Karpas-422 (cell line): ENCODE data around the gene TMEM81. TPM values are rescaled to one million over a fixed set of nuclear protein-coding genes. Genes with fewer than 3 reads are reported as not detected.

Experiments used
- DNase-seq: peaks from one replicate; pipeline ENCODE4 v3.0.0-alpha.2; 2015
- H2AFZ ChIP-seq: fragments of 200-600 bp; sonication (generic); 2 replicates; pipeline ENCODE4 v1.6.1; 2014; ENCODE audit warnings: antibody characterized with exemption, low read length, mixed read lengths
- H3K27ac ChIP-seq: fragments of 200-600 bp; sonication (generic); 2 replicates; pipeline ENCODE4 v1.5.1; 2014; ENCODE audit warnings: mild to moderate bottlenecking, low read length, moderate library complexity
- H3K27me3 ChIP-seq: fragments of 200-600 bp; sonication (generic); 2 replicates; pipeline ENCODE4 v1.6.1; 2014; ENCODE audit warnings: low read length, mixed read lengths
- H3K36me3 ChIP-seq: fragments of 200-600 bp; sonication (generic); 2 replicates; pipeline ENCODE4 v1.6.1; 2014; ENCODE audit warnings: low read length, mixed read lengths; ENCODE audit not compliant: insufficient read depth
- H3K4me1 ChIP-seq: fragments of 200-600 bp; sonication (generic); 2 replicates; pipeline ENCODE4 v1.6.1; 2014; ENCODE audit warnings: mild to moderate bottlenecking, low read length, mixed read lengths
- H3K4me2 ChIP-seq: fragments of 200-600 bp; sonication (generic); 2 replicates; pipeline ENCODE4 v1.6.1; 2014; ENCODE audit warnings: low read length, low read depth, mild to moderate bottlenecking; ENCODE audit not compliant: poor library complexity, severe bottlenecking
- H3K4me3 ChIP-seq: fragments of 200-600 bp; sonication (generic); 2 replicates; pipeline ENCODE4 v1.5.1; 2014; ENCODE audit warnings: mild to moderate bottlenecking, antibody characterized with exemption, low read length, mixed read lengths
- H3K79me2 ChIP-seq: fragments of 200-600 bp; sonication (generic); 2 replicates; pipeline ENCODE4 v1.6.1; 2014; ENCODE audit warnings: mild to moderate bottlenecking, low read length, mixed read lengths
- H3K9ac ChIP-seq: fragments of 200-600 bp; sonication (generic); 2 replicates; pipeline ENCODE4 v1.6.0; 2014; ENCODE audit warnings: low read length
- H3K9me2 ChIP-seq: fragments of 200-600 bp; sonication (generic), shearing (Covaris generic); replicated peaks from 2 replicates; pipeline ENCODE4 v1.6.0; 2014; ENCODE audit warnings: mild to moderate bottlenecking, low read length, moderate library complexity; ENCODE audit not compliant: insufficient read depth
- H3K9me3 ChIP-seq: fragments of 300-700, 200-600 bp; sonication (generic); 2 replicates; pipeline ENCODE4 v1.6.1; 2014; ENCODE audit warnings: low read length, mixed read lengths
- H4K20me1 ChIP-seq: fragments of 200-600 bp; sonication (generic); 2 replicates; pipeline ENCODE4 v1.6.1; 2014; ENCODE audit warnings: mild to moderate bottlenecking, antibody characterized with exemption, low read length, low read depth; ENCODE audit not compliant: insufficient read depth
- total RNA-seq: library from RNA; depleted of rRNA; stranded (reverse); fragments of >200 nt; shearing (Covaris generic); gene quantifications from 2 replicates; pipeline ENCODE4 v1.2.3, GENCODE V29; 2014; ENCODE audit warnings: low replicate concordance

The TMEM81 gene
- total RNA-seq, 1 experiment from 2014 or later = 1.7 TPM

DNA sequence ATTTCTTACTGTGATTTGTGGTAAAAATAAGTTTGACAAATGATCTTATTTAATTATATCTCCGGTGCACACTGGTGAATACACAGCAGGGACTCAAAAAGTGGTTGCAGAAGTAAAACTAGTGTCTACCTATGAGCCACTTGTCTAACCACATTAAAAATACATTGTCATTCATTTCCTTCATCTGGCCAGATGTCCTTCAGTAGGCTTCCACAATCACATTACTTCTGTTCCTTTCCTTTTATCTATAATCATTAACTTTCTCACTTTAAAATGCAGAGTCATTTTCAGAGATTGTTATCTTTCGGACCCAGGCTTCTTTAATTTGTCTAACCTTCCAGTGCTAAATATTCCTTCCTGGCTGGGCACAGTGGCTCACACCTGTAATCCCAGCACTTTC lies 34.5 kb upstream of the TMEM81 start:
- Histone ChIP-seq H3K27me3 (no peaks in the 10 kb centered on the region), H3K4me1 (peaks cover 29% of the 10 kb centered on the region), H4K20me1 (peaks cover 15% of the 10 kb centered on the region; the same call in 1 of the 2 replicates), H3K79me2 (peaks cover 70% of the 10 kb centered on the region), H3K9ac (no peak overlapping the region), H3K27ac (no peak overlapping the region), H3K9me2 (no peaks in the 10 kb centered on the region), H3K9me3 (no peaks in the 10 kb centered on the region), H3K4me2 (peak overlapping the region; percentile 93), H3K4me3 (no peak overlapping the region), H2AFZ (no peak overlapping the region), H3K36me3 (peaks cover 26% of the 10 kb centered on the region; the same call in 1 of the 2 replicates)
- no peak for DNase-seq

DNA sequence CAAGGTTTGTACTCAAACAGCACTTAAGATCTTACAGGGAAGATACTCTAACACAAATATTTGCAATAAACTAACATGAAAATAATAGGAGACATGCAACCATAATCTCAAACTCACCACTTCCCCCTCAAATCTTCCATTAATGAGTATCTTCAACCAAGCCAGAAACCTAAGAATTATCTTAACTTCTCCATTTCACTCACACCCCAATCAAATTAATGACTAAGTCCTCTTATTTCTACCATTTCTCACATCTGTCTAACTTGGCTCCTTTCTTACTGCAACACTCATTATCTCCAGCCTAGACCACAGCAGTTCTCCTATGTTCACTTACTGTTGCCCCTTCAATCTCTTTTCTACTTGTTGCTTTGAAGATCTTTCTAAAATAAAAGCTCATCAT lies 27.1 kb upstream of the TMEM81 start:
- no peak for DNase-seq
- no peaks in the 10 kb centered on the region for H4K20me1 ChIP-seq
- H3K27ac ChIP-seq = peak overlapping the region; percentile 65
- H3K4me1 ChIP-seq = peaks cover 36% of the 10 kb centered on the region
- H2AFZ ChIP-seq = no peak overlapping the region
- H3K9ac ChIP-seq = no peak overlapping the region
- H3K9me3 ChIP-seq = no peaks in the 10 kb centered on the region
- peaks cover 54% of the 10 kb centered on the region for H3K36me3 ChIP-seq
- H3K9me2 ChIP-seq = no peaks in the 10 kb centered on the region
- H3K4me2 ChIP-seq = no peak overlapping the region
- no peaks in the 10 kb centered on the region for H3K27me3 ChIP-seq
- no peak overlapping the region for H3K4me3 ChIP-seq
- peaks cover 76% of the 10 kb centered on the region for H3K79me2 ChIP-seq

- H3K4me1 ChIP-seq = peaks cover 36% of the 10 kb centered on the region
- H3K79me2 ChIP-seq = peaks cover 76% of the 10 kb centered on the region
- H3K9ac ChIP-seq = peak overlapping the region; percentile 31; the same call in 1 of the 2 replicates
- H4K20me1 ChIP-seq = no peaks in the 10 kb centered on the region
- H3K9me2 ChIP-seq = no peaks in the 10 kb centered on the region
- no peak for DNase-seq
- H3K4me3 ChIP-seq = peak overlapping the region; percentile 6; the same call in 1 of the 2 replicates
- H3K36me3 ChIP-seq = peaks cover 56% of the 10 kb centered on the region
- no peak overlapping the region for H2AFZ ChIP-seq
- peak overlapping the region; percentile 76 for H3K27ac ChIP-seq
- H3K27me3 ChIP-seq = no peaks in the 10 kb centered on the region
- H3K9me3 ChIP-seq = no peaks in the 10 kb centered on the region
- peak overlapping the region; percentile 46 for H3K4me2 ChIP-seq
Observed at GRCh38 chr1:205109711-205110110, 25.5 kb upstream of the TMEM81 start.

DNA sequence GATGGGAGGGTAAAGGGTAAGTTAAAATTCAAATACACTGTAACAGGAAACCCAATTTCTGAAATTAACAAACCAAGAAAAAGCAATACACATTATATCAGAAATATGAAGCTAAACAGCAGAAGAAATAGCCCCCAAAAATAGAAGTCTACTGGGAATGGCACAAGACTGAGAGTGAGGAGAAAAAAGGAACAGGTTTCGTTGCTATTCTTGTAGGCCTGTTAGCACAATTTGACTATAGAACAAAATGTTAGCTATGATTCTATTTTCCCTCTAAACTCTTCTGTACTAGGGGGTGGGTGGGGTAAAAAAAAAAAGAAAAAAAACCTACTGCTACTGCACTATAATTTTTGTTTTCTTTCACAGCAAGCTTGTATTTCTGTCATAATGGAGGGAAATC lies 25.0 kb upstream of the TMEM81 start:
- peaks cover 36% of the 10 kb centered on the region for H3K4me1 ChIP-seq
- H3K9ac ChIP-seq = 0 out of 2 replicates have a peak overlapping the region, but pooled peaks have one; percentile 31
- peaks cover 74% of the 10 kb centered on the region for H3K79me2 ChIP-seq
- H3K4me3 ChIP-seq = peak overlapping the region; percentile 6; the same call in 1 of the 2 replicates
- H3K9me3 ChIP-seq = no peaks in the 10 kb centered on the region
- peak; percentile 45 for DNase-seq
- no peak overlapping the region for H2AFZ ChIP-seq
- H4K20me1 ChIP-seq = no peaks in the 10 kb centered on the region
- no peaks in the 10 kb centered on the region for H3K9me2 ChIP-seq
- peak overlapping the region; percentile 46 for H3K4me2 ChIP-seq
- no peaks in the 10 kb centered on the region for H3K27me3 ChIP-seq
- peaks cover 51% of the 10 kb centered on the region for H3K36me3 ChIP-seq
- H3K27ac ChIP-seq = peak overlapping the region; percentile 76

DNA sequence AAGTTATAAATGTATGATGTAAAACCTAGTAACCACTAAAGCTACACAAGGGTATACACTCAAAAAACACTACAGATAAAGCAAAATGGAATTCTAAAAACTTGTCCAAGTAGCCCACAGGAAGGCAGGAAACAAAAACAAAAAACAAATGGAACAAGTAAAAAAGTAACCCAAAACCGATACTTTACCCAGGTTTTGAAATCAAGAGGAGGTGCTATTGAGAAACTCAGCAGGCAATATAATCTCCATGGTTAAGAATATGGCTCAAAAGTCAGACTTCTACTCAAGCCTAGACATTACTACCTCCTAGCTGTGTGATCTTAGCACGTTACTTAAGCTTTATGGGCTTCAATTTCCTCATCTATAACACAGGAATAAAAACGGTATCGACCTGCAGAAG lies 24.2 kb upstream of the TMEM81 start:
- Histone ChIP-seq H2AFZ (no peak overlapping the region), H3K4me3 (no peak overlapping the region), H3K4me1 (peaks cover 36% of the 10 kb centered on the region), H3K36me3 (peaks cover 50% of the 10 kb centered on the region), H3K9me2 (no peaks in the 10 kb centered on the region), H3K4me2 (peak overlapping the region; percentile 46), H3K9me3 (no peaks in the 10 kb centered on the region), H3K27me3 (no peaks in the 10 kb centered on the region), H3K9ac (no peak overlapping the region), H3K79me2 (peaks cover 68% of the 10 kb centered on the region), H3K27ac (peak overlapping the region; percentile 76), H4K20me1 (no peaks in the 10 kb centered on the region)
- DNase-seq = no peak

GRCh38 chr1:205107327-205107726 lies 23.1 kb upstream of the TMEM81 start:
- Histone ChIP-seq H3K36me3 (peaks cover 46% of the 10 kb centered on the region), H3K9ac (no peak overlapping the region), H3K4me2 (no peak overlapping the region), H2AFZ (no peak overlapping the region), H3K79me2 (peaks cover 60% of the 10 kb centered on the region), H3K27ac (no peak overlapping the region), H3K27me3 (no peaks in the 10 kb centered on the region), H3K4me1 (peaks cover 31% of the 10 kb centered on the region), H4K20me1 (no peaks in the 10 kb centered on the region), H3K4me3 (no peak overlapping the region), H3K9me3 (no peaks in the 10 kb centered on the region), H3K9me2 (no peaks in the 10 kb centered on the region)
- DNase-seq = no peak

- Histone ChIP-seq H3K79me2 (peaks cover 25% of the 10 kb centered on the region), H3K4me3 (no peak overlapping the region), H3K4me2 (no peak overlapping the region), H3K9me2 (no peaks in the 10 kb centered on the region), H3K9ac (no peak overlapping the region), H3K36me3 (peaks cover 52% of the 10 kb centered on the region), H3K9me3 (no peaks in the 10 kb centered on the region), H2AFZ (no peak overlapping the region), H3K27me3 (no peaks in the 10 kb centered on the region), H3K27ac (no peak overlapping the region), H4K20me1 (no peaks in the 10 kb centered on the region), H3K4me1 (no peaks in the 10 kb centered on the region)
- DNase-seq = no peak
Observed at GRCh38 chr1:205102404-205102803, 18.1 kb upstream of the TMEM81 start.

DNA sequence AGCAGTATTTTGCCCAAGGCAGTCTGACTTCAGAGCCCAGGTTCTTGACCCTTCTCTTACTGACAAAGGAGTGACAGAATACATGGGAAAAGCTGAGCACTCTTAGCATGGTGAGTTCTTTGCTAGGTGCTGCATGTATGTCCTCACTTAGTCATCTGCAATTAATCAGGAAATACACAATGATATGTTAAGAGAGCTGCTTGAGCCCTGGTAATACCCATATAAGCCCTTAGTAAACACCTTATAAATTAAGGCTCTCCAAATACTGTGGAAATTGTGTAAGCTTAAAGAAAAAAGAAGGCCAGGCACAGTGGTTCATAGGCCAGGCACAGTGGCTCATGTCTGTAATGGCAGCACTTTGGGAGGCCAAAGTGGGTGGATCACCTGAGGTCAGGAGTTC lies 14.0 kb upstream of the TMEM81 start:
- H4K20me1 ChIP-seq = no peaks in the 10 kb centered on the region
- no peaks in the 10 kb centered on the region for H3K4me1 ChIP-seq
- no peaks in the 10 kb centered on the region for H3K27me3 ChIP-seq
- no peak overlapping the region for H3K4me2 ChIP-seq
- no peaks in the 10 kb centered on the region for H3K79me2 ChIP-seq
- H2AFZ ChIP-seq = no peak overlapping the region
- DNase-seq = no peak
- no peak overlapping the region for H3K27ac ChIP-seq
- no peaks in the 10 kb centered on the region for H3K9me3 ChIP-seq
- H3K9ac ChIP-seq = no peak overlapping the region
- no peaks in the 10 kb centered on the region for H3K9me2 ChIP-seq
- H3K4me3 ChIP-seq = no peak overlapping the region
- peaks cover 43% of the 10 kb centered on the region; the same call in 1 of the 2 replicates for H3K36me3 ChIP-seq
